Endothelial cell of umbilical vein (primary cell): ENCODE measurements around the gene BBS2. TPM values are rescaled to one million over a fixed set of nuclear protein-coding genes. Genes with fewer than 3 reads are reported as not detected.

Experiments used
- BruUV-seq: library from RNA; stranded (reverse); fragments of 400-500 nt; replicated peaks from 2 replicates; lab custom pipeline; 2021; lab: Mats Ljungman, UMichigan
- CTCF ChIA-PET: fragments of 300-600, 350-600 bp; sonication (Branson Sonifier 250); formaldehyde crosslinking; loops from one replicate; lab custom pipeline; 2021; ENCODE audit warnings: antibody characterized with exemption, inconsistent platforms; lab: Charles Lee
- POLR2A ChIA-PET: fragments of 300-600, 350-600 bp; sonication (Branson Sonifier 250); formaldehyde crosslinking; loops from one replicate; lab custom pipeline; 2021; ENCODE audit warnings: antibody characterized with exemption, inconsistent platforms; lab: Charles Lee
- DNase-seq: peaks from one replicate; pipeline ENCODE4 v3.0.0-alpha.2; 2011; ENCODE audit warnings: low read depth, low spot score
- FAIRE-seq: peaks from 2 replicates; lab custom pipeline; 2011; peaks lifted over from hg19 to GRCh38; lab: Jason Lieb, UNC
- H2AFZ ChIP-seq: 2 replicates; pipeline ENCODE4 v1.6.0; 2012; ENCODE audit warnings: low read depth, low read length, control low read depth, inconsistent platforms
- H3K27ac ChIP-seq: 2 replicates; pipeline ENCODE4 v1.5.1; 2011; ENCODE audit warnings: low read depth, mild to moderate bottlenecking, control low read depth, low read length, moderate library complexity; ENCODE audit not compliant: insufficient read depth
- H3K27me3 ChIP-seq, 2 experiments: 2 replicates each; pipeline versions ENCODE4 v1.6.0 to v1.6.1; 2011; ENCODE audit warnings: low read length in 2 of 2, mixed read lengths in 1 of 2; ENCODE audit not compliant: control insufficient read depth in 2 of 2, insufficient read depth in 2 of 2
- H3K36me3 ChIP-seq, 2 experiments: 2 replicates in 1 of 2; 3 replicates in 1 of 2; pipeline ENCODE4 v1.5.1; 2011; ENCODE audit warnings: low read length in 2 of 2, mild to moderate bottlenecking in 1 of 2, moderate library complexity in 1 of 2; ENCODE audit not compliant: control insufficient read depth in 2 of 2, insufficient read depth in 2 of 2; ENCODE audit errors: extremely low read depth in 1 of 2
- H3K4me1 ChIP-seq: 3 replicates; pipeline ENCODE4 v1.5.1; 2011; ENCODE audit warnings: mild to moderate bottlenecking, low read length; ENCODE audit not compliant: control insufficient read depth, insufficient read depth; ENCODE audit errors: extremely low read depth
- H3K4me2 ChIP-seq: 2 replicates; pipeline ENCODE4 v1.6.1; 2011; ENCODE audit warnings: low read length, control low read depth, mixed read lengths; ENCODE audit not compliant: insufficient read depth
- H3K4me3 ChIP-seq, 3 experiments: fragments of 200-600 bp in 1 of 3; sonication (generic), shearing (Covaris generic) in 1 of 3; replicated peaks in 1 of 3; 2 replicates each; pipeline ENCODE4 v1.5.1; 2011 to 2016; ENCODE audit warnings: control low read depth in 3 of 3, low read length in 3 of 3, mild to moderate bottlenecking in 2 of 3, inconsistent platforms in 1 of 3, low read depth in 1 of 3, moderate library complexity in 1 of 3; ENCODE audit not compliant: insufficient read depth in 1 of 3
- H3K79me2 ChIP-seq: 2 replicates; pipeline ENCODE4 v1.6.0; 2012; ENCODE audit warnings: low read length, inconsistent platforms; ENCODE audit not compliant: control insufficient read depth, insufficient read depth
- H3K9ac ChIP-seq: replicated peaks from 2 replicates; pipeline ENCODE3; 2011; ENCODE audit warnings: low read length, control low read depth; ENCODE audit not compliant: insufficient read depth; ENCODE audit errors: extremely low read depth
- H3K9me1 ChIP-seq: replicated peaks from 3 replicates; pipeline ENCODE4 v1.6.0; 2011; ENCODE audit warnings: mild to moderate bottlenecking, low read length; ENCODE audit not compliant: control insufficient read depth, insufficient read depth; ENCODE audit errors: extremely low read depth
- H3K9me3 ChIP-seq: replicated peaks from 2 replicates; pipeline ENCODE4 v1.5.1; 2012; ENCODE audit warnings: low read length, inconsistent platforms; ENCODE audit not compliant: control insufficient read depth, insufficient read depth
- H4K20me1 ChIP-seq: replicated peaks from 2 replicates; pipeline ENCODE3; 2011; ENCODE audit warnings: mild to moderate bottlenecking, low read length; ENCODE audit not compliant: control insufficient read depth, insufficient read depth; ENCODE audit errors: extremely low read depth
- EZH2 ChIP-seq: IDR thresholded peaks from 2 replicates; pipeline ENCODE4 v1.6.1; 2012; ENCODE audit warnings: borderline replicate concordance, low read depth, mild to moderate bottlenecking, moderate library complexity, low read length, inconsistent platforms; ENCODE audit not compliant: severe bottlenecking
- FOS ChIP-seq: IDR thresholded peaks from 2 replicates; pipeline ENCODE4 v1.6.1; 2011; ENCODE audit warnings: mild to moderate bottlenecking, low read length, moderate library complexity, borderline replicate concordance; ENCODE audit not compliant: insufficient read depth
- GATA2 ChIP-seq: IDR thresholded peaks from 2 replicates; pipeline ENCODE4 v1.7.0; 2011; ENCODE audit warnings: low read depth, mild to moderate bottlenecking, moderate library complexity, mixed read lengths, low read length; ENCODE audit not compliant: insufficient read length, insufficient read depth
- JUN ChIP-seq: IDR thresholded peaks from 2 replicates; pipeline ENCODE4 v1.6.1; 2011; ENCODE audit warnings: borderline replicate concordance, low read depth; ENCODE audit not compliant: insufficient read length, insufficient read depth
- MYC ChIP-seq: IDR thresholded peaks from one replicate; pipeline ENCODE4 v1.6.1; 2011; ENCODE audit warnings: mild to moderate bottlenecking, low read depth, low read length
- POLR2A ChIP-seq: IDR thresholded peaks from 2 replicates; pipeline ENCODE4 v1.6.1; 2012; ENCODE audit warnings: low read depth, mild to moderate bottlenecking, control low read depth, low read length
- POLR2AphosphoS5 ChIP-seq: IDR thresholded peaks from 2 replicates; pipeline ENCODE4 v1.6.1; 2012; ENCODE audit warnings: low read depth, mild to moderate bottlenecking, control low read depth, low read length, moderate library complexity; ENCODE audit not compliant: insufficient read depth
- dilution Hi-C: fragments of 300-500 bp; cut with MboI; formaldehyde crosslinking; loops from one replicate; pipeline ENCODE4 v1.15.0; 2019; ENCODE audit warnings: low sequenced_read_pairs; ENCODE audit not compliant: extremely low pct_ligation_motif_present
- intact Hi-C: fragments of 100-400 bp; cut with micrococcal nuclease; formaldehyde crosslinking; loops from one replicate; pipeline ENCODE4 v1.10.0; 2022
- polyA plus RNA-seq, 4 experiments: library from polyadenylated mRNA; depleted of rRNA in 3 of 4; stranded (reverse) in 3 of 4; unstranded in 1 of 4; fragments of >200 nt; gene quantifications; 2 replicates each; pipeline versions ENCODE4 v1.2.1 to v1.2.3, GENCODE V29; 2011 to 2012; ENCODE audit warnings: missing spikeins in 1 of 4
- total RNA-seq: library from RNA; stranded (reverse); gene quantifications from 2 replicates; pipeline ENCODE4 v1.2.3, GENCODE V29; 2021
- TF ChIP-seq, protein P1 (sequence below): IDR thresholded peaks from 2 replicates; pipeline ENCODE4 v1.6.1; 2011; ENCODE audit not compliant: insufficient read depth, insufficient read length
- TF ChIP-seq, protein P2 (sequence below), 2 donors: IDR thresholded peaks; 1 replicate in 1 of 2; 2 replicates in 1 of 2; pipeline ENCODE4 v1.5.1; 2011; ENCODE audit warnings: low read length in 2 of 2, mild to moderate bottlenecking in 2 of 2, moderate library complexity in 2 of 2, control low read depth in 1 of 2, inconsistent platforms in 1 of 2, low read depth in 1 of 2; ENCODE audit not compliant: insufficient read depth in 1 of 2; ENCODE audit errors: extremely low read depth in 1 of 2

The BBS2 gene
- total and polyA plus RNA-seq, 2 donors (not counting 3 experiments of a cell fraction or from before 2014, with no cell fraction given), result 37.6 to 44.8 TPM

- dilution Hi-C loops, result no loop called here
- POLR2A ChIA-PET, result no interaction called here
Measured at GRCh38 chr16:56479469-56479868, 40.4 kb downstream of the BBS2 start.

More at GRCh38 chr16:56479469-56479868, 40.4 kb downstream of the BBS2 start:
- no peaks in the 10 kb centered on the region for H4K20me1 ChIP-seq
- DNase-seq (no peak), FAIRE-seq (no peak)
- H3K4me1 ChIP-seq, result peaks cover 6% of the 10 kb centered on the region
- H3K9ac ChIP-seq, result no peak overlapping the region
- CTCF ChIA-PET, result interaction anchor here (0.9 to 1.0 kb wide), 2 partner anchors 12 to 121 kb away, joined by 3 read pairs; no protein-coding TSS in a partner anchor
- no peaks in the 10 kb centered on the region for H3K9me3 ChIP-seq
- no peak overlapping the region for H3K27ac ChIP-seq
- BruUV-seq, result no TSS peak
- no peak overlapping the region for H3K4me2 ChIP-seq
- TF ChIP-seq, protein P1, sequence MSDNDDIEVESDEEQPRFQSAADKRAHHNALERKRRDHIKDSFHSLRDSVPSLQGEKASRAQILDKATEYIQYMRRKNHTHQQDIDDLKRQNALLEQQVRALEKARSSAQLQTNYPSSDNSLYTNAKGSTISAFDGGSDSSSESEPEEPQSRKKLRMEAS, result no peak
- TF ChIP-seq POLR2A (no peak), POLR2AphosphoS5 (no peak), GATA2 (no peak), FOS (no peak), JUN (no peak), MYC (no peak), EZH2 (no peak)
- TF ChIP-seq, protein P2, sequence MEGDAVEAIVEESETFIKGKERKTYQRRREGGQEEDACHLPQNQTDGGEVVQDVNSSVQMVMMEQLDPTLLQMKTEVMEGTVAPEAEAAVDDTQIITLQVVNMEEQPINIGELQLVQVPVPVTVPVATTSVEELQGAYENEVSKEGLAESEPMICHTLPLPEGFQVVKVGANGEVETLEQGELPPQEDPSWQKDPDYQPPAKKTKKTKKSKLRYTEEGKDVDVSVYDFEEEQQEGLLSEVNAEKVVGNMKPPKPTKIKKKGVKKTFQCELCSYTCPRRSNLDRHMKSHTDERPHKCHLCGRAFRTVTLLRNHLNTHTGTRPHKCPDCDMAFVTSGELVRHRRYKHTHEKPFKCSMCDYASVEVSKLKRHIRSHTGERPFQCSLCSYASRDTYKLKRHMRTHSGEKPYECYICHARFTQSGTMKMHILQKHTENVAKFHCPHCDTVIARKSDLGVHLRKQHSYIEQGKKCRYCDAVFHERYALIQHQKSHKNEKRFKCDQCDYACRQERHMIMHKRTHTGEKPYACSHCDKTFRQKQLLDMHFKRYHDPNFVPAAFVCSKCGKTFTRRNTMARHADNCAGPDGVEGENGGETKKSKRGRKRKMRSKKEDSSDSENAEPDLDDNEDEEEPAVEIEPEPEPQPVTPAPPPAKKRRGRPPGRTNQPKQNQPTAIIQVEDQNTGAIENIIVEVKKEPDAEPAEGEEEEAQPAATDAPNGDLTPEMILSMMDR (IDR thresholded peaks at IDR 0.05; ENCODE audit: extremely low read depth in 1 of 2, insufficient read depth in 1 of 2, low read depth in 1 of 2, low read length in 2 of 2), result no peak
- no peak overlapping the region for H2AFZ ChIP-seq
- H3K36me3 ChIP-seq, result peaks cover 5 to 20% of the 10 kb centered on the region in 2 experiments
- no peaks in the 10 kb centered on the region for H3K27me3 ChIP-seq
- no peak overlapping the region for H3K4me3 ChIP-seq
- no peaks in the 10 kb centered on the region for H3K79me2 ChIP-seq
- intact Hi-C loops, result loop anchor here (10.0 kb wide), 1 partner anchor 225 kb away; no protein-coding TSS in a partner anchor
- peaks cover 2% of the 10 kb centered on the region for H3K9me1 ChIP-seq
